Stimulated activated CD4-positive, alpha-beta T cell treated with anti-CD3 and anti-CD28 coated beads, Interleukin-2, amount 100 ng/mL, for 24 hours (primary cell): ENCODE data around the gene CHRNB1.

ENCODE experiments used
- DNase-seq, 2 donors: peaks; one replicate each; pipeline ENCODE4 v3.0.0-alpha.2; 2020

CHRNB1 gene

DNA sequence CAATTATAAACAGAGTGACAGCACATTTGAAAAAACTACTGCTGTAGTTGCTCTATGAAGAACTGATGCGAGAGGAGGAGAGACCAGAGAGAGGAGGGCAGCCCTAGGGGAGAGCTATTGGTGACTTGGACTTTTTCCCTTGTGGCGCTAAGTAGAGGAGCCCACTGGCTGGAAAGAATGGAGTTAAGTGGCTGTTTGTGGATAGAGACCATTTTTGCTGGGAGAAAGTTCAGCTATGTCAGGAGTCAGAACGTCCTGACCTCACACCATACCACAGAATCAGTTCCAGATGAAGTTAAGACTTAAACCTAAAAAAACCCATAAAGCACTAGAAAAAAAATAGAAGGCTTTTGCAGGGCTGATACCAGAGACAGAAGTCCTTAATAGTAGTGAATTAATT lies 41.3 kb downstream of the CHRNB1 start:
- no peak for DNase-seq

DNA sequence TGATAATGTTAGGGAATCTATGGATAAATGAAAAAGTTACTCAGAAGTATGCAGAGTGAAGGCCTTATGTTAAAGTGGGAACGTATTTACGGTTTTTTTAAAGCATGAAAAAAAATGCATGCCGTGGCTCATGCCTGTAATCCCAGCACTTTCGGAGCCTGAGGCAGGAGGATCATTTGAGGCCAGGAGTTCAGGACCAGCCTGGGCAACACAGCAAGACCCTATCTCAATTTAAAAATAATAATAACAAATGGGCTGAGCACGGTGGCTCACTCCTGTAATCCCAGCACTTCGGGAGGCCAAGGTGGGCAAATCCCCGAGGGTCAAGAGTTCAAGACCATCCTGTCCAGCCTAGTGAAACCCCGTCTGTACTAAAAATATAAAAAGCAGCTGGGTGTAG lies 45.3 kb downstream of the CHRNB1 start:
- no peak for DNase-seq

DNA sequence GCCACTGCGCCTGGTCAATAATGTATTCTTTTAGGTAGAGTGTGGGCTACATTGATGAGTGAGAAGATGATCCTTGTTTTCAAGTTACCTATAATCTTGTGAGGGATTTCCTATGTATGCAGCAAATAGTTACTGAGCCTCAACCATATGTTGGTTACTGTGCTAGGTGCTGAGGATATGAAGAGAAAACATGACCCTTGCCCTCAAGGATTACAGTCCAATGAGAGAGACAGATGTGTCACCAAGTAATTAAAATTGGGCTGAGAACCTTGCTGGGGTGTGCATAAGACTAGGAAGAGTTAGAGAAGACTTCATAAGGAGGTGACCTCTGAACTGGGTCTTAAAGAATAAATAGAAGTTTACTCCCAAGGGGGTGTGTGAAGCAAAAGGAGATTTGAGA lies 46.7 kb downstream of the CHRNB1 start:
- no peak for DNase-seq

DNA sequence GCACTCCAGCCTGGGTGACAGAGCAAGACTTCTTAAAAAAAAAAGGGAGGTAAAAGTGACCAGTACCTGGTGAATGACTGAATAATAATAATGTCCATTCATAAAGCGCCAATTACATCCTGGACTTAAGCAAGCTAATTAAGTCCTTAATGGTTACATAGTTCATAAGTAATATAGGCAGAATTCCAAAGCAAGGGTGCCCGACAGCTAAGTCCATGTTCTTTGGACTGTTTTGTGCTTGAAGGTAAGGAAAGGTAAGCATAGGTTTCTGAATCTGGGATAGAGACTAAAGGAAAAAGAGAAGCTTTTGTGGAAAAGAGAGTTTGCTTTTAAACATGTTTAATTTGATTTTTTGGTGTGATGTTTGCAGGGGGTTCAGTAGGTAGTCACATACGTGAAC lies 49.1 kb downstream of the CHRNB1 start:
- no peak for DNase-seq

DNA sequence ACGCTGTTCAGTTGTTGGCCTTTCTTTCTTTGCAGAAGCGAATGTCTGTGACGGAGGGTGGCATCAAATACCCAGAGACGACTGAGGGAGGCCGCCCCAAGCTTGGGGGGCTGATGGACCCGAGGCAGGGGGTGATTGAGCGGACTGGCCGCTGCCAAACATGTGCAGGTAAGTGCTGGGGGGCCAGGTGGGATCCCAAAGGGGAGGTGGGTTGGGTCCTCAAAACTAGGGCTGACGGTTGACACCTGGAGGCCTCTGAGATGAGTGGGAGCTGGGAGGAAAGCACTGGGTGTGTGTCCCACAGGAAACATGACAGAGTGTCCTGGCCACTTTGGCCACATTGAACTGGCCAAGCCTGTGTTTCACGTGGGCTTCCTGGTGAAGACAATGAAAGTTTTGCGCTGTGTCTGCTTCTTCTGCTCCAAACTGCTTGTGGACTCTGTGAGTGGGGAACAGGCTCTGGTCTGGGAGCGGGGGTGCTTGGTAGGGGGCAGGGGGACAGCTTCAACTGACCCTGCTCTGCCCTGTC lies 51.1 kb downstream of the CHRNB1 start:
- no peak for DNase-seq

DNA sequence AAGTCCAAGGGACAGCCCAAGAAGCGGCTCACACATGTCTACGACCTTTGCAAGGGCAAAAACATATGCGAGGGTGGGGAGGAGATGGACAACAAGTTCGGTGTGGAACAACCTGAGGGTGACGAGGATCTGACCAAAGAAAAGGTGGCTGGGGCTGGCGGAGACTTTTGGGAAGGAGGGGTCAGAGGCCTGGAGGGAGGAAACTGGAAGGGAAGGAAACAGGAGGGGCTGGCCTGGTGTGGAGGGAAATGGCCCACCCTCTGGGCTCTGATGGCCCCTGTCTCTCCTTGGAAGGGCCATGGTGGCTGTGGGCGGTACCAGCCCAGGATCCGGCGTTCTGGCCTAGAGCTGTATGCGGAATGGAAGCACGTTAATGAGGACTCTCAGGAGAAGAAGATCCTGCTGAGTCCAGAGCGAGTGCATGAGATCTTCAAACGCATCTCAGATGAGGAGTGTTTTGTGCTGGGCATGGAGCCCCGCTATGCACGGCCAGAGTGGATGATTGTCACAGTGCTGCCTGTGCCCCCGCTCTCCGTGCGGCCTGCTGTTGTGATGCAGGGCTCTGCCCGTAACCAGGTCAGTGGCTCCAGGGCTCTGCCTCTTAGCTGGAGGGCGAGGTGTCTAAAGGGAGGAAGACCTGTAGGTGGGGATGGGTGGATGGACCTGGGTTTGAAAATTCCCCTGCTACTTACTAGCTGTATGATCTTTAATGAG lies 51.8 kb downstream of the CHRNB1 start:
- no peak for DNase-seq

DNA sequence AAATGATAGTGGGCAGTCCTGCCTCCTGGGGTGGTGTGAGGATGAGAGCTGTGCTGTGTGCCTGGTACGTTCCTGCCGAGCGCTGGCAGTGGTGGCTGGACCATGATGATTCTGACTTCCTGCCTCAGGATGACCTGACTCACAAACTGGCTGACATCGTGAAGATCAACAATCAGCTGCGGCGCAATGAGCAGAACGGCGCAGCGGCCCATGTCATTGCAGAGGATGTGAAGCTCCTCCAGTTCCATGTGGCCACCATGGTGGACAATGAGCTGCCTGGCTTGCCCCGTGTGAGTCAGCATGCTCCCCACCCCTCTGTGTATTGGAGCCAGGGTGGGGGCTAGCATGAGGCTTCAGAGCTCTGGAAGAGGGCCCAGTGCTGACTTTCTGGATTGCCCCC lies 52.4 kb downstream of the CHRNB1 start:
- no peak for DNase-seq

DNA sequence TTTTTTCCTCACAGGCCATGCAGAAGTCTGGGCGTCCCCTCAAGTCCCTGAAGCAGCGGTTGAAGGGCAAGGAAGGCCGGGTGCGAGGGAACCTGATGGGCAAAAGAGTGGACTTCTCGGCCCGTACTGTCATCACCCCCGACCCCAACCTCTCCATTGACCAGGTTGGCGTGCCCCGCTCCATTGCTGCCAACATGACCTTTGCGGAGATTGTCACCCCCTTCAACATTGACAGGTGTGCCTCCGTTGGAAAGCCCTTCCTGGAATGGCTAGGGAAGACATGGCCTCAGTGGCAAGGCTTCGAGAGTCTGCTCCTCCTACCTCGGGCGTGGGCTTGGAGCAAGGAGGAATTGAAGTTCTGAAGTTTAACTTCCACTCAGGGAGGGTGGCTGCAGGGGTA lies 52.8 kb downstream of the CHRNB1 start:
- no peak for DNase-seq

DNA sequence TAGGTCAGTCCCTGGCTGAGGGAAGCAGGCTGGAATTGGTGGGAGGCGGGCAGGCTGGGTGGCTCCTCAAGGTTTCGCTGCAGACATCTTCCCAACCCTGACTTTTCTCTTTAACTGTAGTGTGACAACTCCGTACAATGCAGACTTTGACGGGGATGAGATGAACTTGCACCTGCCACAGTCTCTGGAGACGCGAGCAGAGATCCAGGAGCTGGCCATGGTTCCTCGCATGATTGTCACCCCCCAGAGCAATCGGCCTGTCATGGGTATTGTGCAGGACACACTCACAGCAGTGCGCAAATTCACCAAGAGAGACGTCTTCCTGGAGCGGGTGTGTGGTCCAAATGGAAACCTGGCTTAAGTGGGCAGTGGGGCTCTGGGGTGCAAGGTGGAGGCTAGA lies 54.3 kb downstream of the CHRNB1 start:
- DNase-seq = no peak

DNA sequence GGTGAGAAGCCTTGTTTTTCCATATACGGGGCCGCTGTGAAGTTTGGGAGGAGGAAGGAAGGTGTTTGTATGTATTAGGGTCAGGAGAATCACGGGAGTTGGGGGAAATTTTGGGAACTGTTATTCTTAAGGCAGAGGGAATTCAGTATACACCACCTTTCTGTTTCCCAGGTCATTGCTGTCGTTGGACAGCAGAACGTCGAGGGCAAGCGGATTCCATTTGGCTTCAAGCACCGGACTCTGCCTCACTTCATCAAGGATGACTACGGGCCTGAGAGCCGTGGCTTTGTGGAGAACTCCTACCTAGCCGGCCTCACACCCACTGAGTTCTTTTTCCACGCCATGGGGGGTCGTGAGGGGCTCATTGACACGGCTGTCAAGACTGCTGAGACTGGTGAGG lies 56.9 kb downstream of the CHRNB1 start:
- no peak for DNase-seq

DNA sequence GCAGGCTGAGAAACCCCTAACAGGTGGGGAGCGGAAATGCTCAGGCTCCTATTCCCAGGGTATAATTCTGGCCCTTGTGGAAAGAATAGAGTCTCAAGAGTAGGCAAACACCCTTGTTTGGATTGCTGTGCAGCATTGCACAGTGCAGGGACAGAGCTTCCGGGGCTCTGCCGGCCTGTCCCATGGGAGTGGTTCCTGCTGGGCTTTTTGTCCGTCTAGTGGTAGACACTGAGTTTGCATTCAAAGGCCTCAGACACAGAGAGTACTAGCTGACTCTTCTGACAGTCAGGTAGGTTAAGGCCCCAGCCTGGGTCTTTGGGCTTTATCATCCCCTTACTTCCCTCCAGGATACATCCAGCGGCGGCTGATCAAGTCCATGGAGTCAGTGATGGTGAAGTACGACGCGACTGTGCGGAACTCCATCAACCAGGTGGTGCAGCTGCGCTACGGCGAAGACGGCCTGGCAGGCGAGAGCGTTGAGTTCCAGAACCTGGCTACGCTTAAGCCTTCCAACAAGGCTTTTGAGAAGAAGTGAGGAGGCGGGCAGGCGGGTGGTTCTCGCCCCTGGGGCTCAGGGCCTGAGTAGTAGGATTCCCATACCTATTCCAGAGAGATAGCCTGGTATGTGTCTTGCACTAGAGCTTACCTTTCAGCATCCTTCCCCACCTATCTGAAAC lies 57.4 kb downstream of the CHRNB1 start:
- DNase-seq = no peak

DNA sequence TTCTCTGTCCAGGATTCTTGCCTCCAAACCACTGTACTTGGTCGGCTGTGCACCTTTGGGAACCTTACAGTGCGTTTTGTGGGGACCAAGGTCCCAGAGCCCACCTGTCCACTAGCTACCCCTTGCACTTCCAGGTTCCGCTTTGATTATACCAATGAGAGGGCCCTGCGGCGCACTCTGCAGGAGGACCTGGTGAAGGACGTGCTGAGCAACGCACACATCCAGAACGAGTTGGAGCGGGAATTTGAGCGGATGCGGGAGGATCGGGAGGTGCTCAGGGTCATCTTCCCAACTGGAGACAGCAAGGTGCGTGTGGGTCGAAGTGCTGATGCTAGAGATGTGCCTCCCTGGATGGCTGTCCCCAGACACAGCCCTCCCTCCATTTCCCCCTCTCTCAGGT lies 58.1 kb downstream of the CHRNB1 start:
- DNase-seq = no peak

DNA sequence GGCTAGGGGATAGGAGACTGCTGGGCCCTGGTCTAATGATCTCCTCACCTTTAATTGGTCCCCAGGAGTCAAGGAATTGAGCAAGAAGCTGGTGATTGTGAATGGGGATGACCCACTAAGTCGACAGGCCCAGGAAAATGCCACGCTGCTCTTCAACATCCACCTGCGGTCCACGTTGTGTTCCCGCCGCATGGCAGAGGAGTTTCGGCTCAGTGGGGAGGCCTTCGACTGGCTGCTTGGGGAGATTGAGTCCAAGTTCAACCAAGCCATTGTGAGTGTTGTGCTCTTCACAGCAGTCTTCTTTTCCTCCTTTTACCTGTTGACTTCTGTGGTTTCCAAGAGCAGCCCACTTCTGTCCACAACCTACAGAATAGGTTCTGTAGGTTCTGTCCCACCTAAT lies 58.7 kb downstream of the CHRNB1 start:
- no peak for DNase-seq
